GM21737 (cell line): ENCODE data around the gene EHMT1.
"Not testable (repeated sequence)": the region's sequence is repeated elsewhere in the genome, so short reads cannot be mapped to it uniquely, and the experiment has no call there.

Experiments used
- ATAC-seq: cut with Tn5 transposase; IDR thresholded peaks from one replicate; pipeline ENCODE4 v1.9.1; 2021; ENCODE audit warnings: mild to moderate bottlenecking, moderate library complexity; ENCODE audit not compliant: unreplicated experiment

EHMT1 gene

GRCh38 chr9:137800196-137801022 lies 181.6 kb downstream of the EHMT1 start:
- ATAC-seq, result no peak

GRCh38 chr9:137801023-137801319 lies 182.2 kb downstream of the EHMT1 start:
- no peak for ATAC-seq

GRCh38 chr9:137802021-137802420 lies 183.2 kb downstream of the EHMT1 start:
- ATAC-seq, result no peak

GRCh38 chr9:137802521-137803243 lies 183.9 kb downstream of the EHMT1 start:
- no peak for ATAC-seq

- no peak for ATAC-seq
Observed at GRCh38 chr9:137804908-137805630, 186.3 kb downstream of the EHMT1 start.

- no peak for ATAC-seq
Observed at GRCh38 chr9:137807721-137808703, 189.2 kb downstream of the EHMT1 start.

- no peak for ATAC-seq
Observed at GRCh38 chr9:137809040-137809576, 190.3 kb downstream of the EHMT1 start.

- ATAC-seq, result not testable (repeated sequence)
Observed at GRCh38 chr9:137809726-137810450, 191.1 kb downstream of the EHMT1 start.

- ATAC-seq, result no peak
Observed at GRCh38 chr9:137811283-137811870, 192.6 kb downstream of the EHMT1 start.

- no peak for ATAC-seq
Observed at GRCh38 chr9:137812356-137813023, 193.7 kb downstream of the EHMT1 start.

- no peak for ATAC-seq
Observed at GRCh38 chr9:137813167-137813566, 194.4 kb downstream of the EHMT1 start.

- no peak for ATAC-seq
Observed at GRCh38 chr9:137813651-137814415, 195.0 kb downstream of the EHMT1 start.

GRCh38 chr9:137814436-137814835 lies 195.6 kb downstream of the EHMT1 start:
- ATAC-seq, result no peak

GRCh38 chr9:137814841-137815240 lies 196.0 kb downstream of the EHMT1 start:
- no peak for ATAC-seq

GRCh38 chr9:137815256-137816255 lies 196.8 kb downstream of the EHMT1 start:
- no peak for ATAC-seq

- no peak for ATAC-seq
Observed at GRCh38 chr9:137816531-137817235, 197.9 kb downstream of the EHMT1 start.
